Amniotic epithelial cell (primary cell): ENCODE measurements around the gene PDZK1IP1.

Experiments
- DNase-seq: peaks from one replicate; pipeline ENCODE4 v3.0.0-alpha.2; 2010; ENCODE audit warnings: low read depth

PDZK1IP1 gene

GRCh38 chr1:47189844-47190508, at the start of gene PDZK1IP1:
PDZK1IP1 (minus strand) TSS chr1:47190036; CDS start chr1:47189932, 104 bp downstream.
- DNase-seq: peak; percentile 57

- DNase-seq: no peak
Observed at GRCh38 chr1:47238935-47239592, 49.2 kb upstream of the PDZK1IP1 start.

GRCh38 chr1:47235806-47236205, 46.0 kb upstream of the PDZK1IP1 start:
- DNase-seq: no peak

GRCh38 chr1:47235241-47235681, 45.4 kb upstream of the PDZK1IP1 start:
- DNase-seq: no peak

GRCh38 chr1:47233186-47233585, 43.4 kb upstream of the PDZK1IP1 start:
- DNase-seq: no peak

GRCh38 chr1:47232187-47232874, 42.5 kb upstream of the PDZK1IP1 start, which contains the start of gene TAL1:
TAL1 (minus strand) TSS chr1:47232225; CDS start chr1:47225888, 6,337 bp downstream.
- no peak for DNase-seq

- peak; percentile 41 for DNase-seq
Observed at GRCh38 chr1:47231301-47232186, 41.7 kb upstream of the PDZK1IP1 start.

GRCh38 chr1:47230692-47231300, 41.0 kb upstream of the PDZK1IP1 start:
- no peak for DNase-seq

GRCh38 chr1:47229886-47230691, 40.3 kb upstream of the PDZK1IP1 start:
- DNase-seq: no peak

GRCh38 chr1:47229031-47229885, 39.4 kb upstream of the PDZK1IP1 start:
- DNase-seq: no peak

GRCh38 chr1:47228644-47229030, 38.8 kb upstream of the PDZK1IP1 start:
- no peak for DNase-seq

GRCh38 chr1:47227341-47228232, 37.8 kb upstream of the PDZK1IP1 start:
- no peak for DNase-seq

- no peak for DNase-seq
Observed at GRCh38 chr1:47226839-47227215, 37.0 kb upstream of the PDZK1IP1 start.

GRCh38 chr1:47226121-47226838, 36.4 kb upstream of the PDZK1IP1 start:
- DNase-seq: no peak

- no peak for DNase-seq
Observed at GRCh38 chr1:47225430-47226100, 35.7 kb upstream of the PDZK1IP1 start.

GRCh38 chr1:47224676-47225399, 35.0 kb upstream of the PDZK1IP1 start:
- DNase-seq: no peak
